Activated naive CD8-positive, alpha-beta T cell treated with anti-CD3 and anti-CD28 coated beads, Interleukin-2, amount 10 ng/mL, durations not matched to agents 7 days and 5 days (primary cell): ENCODE measurements around the gene PRR19. TPM values are rescaled to one million over a fixed set of nuclear protein-coding genes. Genes with fewer than 3 reads are reported as not detected.
"Not testable (repeated sequence)": the region's sequence is repeated elsewhere in the genome, so short reads cannot be mapped to it uniquely, and the experiment has no call there.

ENCODE experiments used
- ATAC-seq: fragments of 150-1000 bp; cut with Tn5 transposase; one replicate; pipeline ENCODE4 v1.10.0; 2021; ENCODE audit warnings: low read depth, moderate library complexity
- POLR2A ChIA-PET: fragments of 350-600 bp; sonication (Branson Sonifier 250); formaldehyde crosslinking; loops from one replicate; lab custom pipeline; 2021; ENCODE audit warnings: antibody characterized with exemption; lab: Charles Lee
- DNase-seq: peaks from one replicate; pipeline ENCODE4 v3.0.0; 2021
- H3K27ac Mint-ChIP-seq: one replicate; pipeline ENCODE4 v1.8.0; 2022; ENCODE audit warnings: mild to moderate bottlenecking, mixed read lengths
- H3K27me3 Mint-ChIP-seq: one replicate; pipeline ENCODE4 v1.8.0; 2022; ENCODE audit warnings: mild to moderate bottlenecking, moderate library complexity, mixed read lengths
- H3K36me3 Mint-ChIP-seq: one replicate; pipeline ENCODE4 v1.8.0; 2021; ENCODE audit warnings: mild to moderate bottlenecking, mixed read lengths
- H3K4me1 Mint-ChIP-seq: one replicate; pipeline ENCODE4 v1.8.0; 2021; ENCODE audit warnings: mixed read lengths
- H3K4me3 Mint-ChIP-seq: one replicate; pipeline ENCODE4 v1.8.0; 2022; ENCODE audit warnings: mild to moderate bottlenecking, moderate library complexity, mixed read lengths
- H3K9me3 Mint-ChIP-seq: one replicate; pipeline ENCODE4 v1.8.0; 2021; ENCODE audit warnings: mixed read lengths
- total RNA-seq, 2 experiments: library from RNA; stranded (reverse); gene quantifications; one replicate each; pipeline ENCODE4 v1.2.3, GENCODE V29; 2021

Gene PRR19
- total RNA-seq, 2 experiments from 2014 or later = 0.57 TPM; not detected in 1

GRCh38 chr19:42323852-42324654 lies 22.1 kb downstream of the PRR19 start:
- Mint-ChIP-seq H3K27me3 (peaks cover 32% of the 10 kb centered on the region), H3K9me3 (no peaks in the 10 kb centered on the region), H3K27ac (no peak overlapping the region), H3K4me1 (peaks cover 17% of the 10 kb centered on the region), H3K4me3 (no peak overlapping the region), H3K36me3 (peaks cover 4% of the 10 kb centered on the region)
- ATAC-seq (no peak), DNase-seq (peak; percentile 57)
- POLR2A ChIA-PET = no interaction called here

DNA sequence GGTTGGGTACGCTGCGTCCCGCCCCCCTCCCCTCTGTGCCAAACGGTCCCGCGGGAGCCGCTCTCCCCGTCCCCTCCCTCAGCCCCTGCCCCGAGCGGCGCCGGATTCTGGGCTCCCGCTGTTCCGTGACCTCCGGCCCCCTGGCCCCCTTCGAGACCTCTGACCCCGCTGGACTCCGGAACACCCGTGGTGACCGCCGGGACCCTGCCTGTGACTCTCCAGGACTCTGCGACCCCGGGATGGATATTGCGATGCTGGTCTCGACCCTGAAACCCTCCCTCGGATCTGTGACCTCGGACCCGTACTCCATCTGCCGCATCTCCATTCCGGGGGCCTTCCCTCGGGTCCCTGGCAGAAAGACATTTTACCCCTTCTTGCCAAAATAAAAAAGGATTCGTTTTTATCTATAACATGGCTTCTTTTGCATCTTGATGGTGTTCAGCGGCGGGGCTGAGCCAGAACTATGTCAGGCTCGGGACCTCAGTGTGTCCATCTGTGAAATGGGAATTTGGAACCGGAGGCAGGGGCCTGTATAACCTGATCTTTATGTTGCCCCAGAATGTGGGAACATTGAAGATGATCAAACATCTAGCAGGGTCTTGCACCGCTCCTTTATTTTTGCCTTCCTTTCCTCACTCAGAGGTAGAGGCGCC lies 22.8 kb downstream of the PRR19 start:
- peaks cover 32% of the 10 kb centered on the region for H3K27me3 Mint-ChIP-seq
- peaks cover 4% of the 10 kb centered on the region for H3K36me3 Mint-ChIP-seq
- POLR2A ChIA-PET = no interaction called here
- peak overlapping the region; percentile 92 for H3K4me3 Mint-ChIP-seq
- peaks cover 17% of the 10 kb centered on the region for H3K4me1 Mint-ChIP-seq
- no peaks in the 10 kb centered on the region for H3K9me3 Mint-ChIP-seq
- peak overlapping the region; percentile 76 for H3K27ac Mint-ChIP-seq
- DNase-seq (no peak), ATAC-seq (no peak)

DNA sequence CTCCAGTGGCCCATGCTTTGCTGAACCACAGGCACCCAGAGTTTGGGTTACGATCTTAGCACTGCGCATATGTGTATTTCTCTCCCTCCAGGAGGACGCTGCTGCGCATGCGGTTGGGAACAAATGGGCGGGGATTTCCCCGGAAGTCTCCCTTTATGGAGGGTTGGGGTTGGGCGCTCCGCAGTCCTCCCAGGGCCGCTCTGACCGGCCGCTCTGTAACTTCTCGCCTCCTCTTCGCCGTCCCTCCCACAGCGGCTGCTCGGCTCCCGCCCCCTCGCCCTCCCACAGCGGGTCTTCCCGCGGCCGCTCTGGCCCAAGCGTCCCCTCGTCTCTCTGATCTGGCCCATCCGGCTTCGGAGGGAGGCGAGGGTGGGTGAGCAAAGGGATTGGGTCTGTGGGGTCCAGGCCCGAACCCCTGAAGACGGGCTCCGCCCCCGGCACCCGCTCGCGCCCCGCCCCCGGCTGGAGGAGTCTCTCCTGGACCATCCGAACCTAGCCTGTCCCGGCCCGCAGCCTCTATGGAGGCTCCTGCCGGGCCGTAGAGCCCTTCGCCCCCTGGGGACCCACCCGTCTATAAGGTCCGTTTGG lies 23.5 kb downstream of the PRR19 start, which contains the start of gene MEGF8:
MEGF8 (plus strand) TSS at position 328 of the 588 bp plus-strand sequence. CDS start 609 bp downstream, outside the sequence.
- peaks cover 17% of the 10 kb centered on the region for H3K4me1 Mint-ChIP-seq
- H3K27ac Mint-ChIP-seq = peak within 1 kb of the TSS; percentile 76
- peaks cover 4% of the 10 kb centered on the region for H3K36me3 Mint-ChIP-seq
- H3K27me3 Mint-ChIP-seq = peaks cover 29% of the 10 kb centered on the region
- peak within 1 kb of the TSS; percentile 92 for H3K4me3 Mint-ChIP-seq
- no peaks in the 10 kb centered on the region for H3K9me3 Mint-ChIP-seq
- POLR2A ChIA-PET = no interaction called here
- peak; percentile 96 for ATAC-seq
- DNase-seq = peak; percentile 94

DNA sequence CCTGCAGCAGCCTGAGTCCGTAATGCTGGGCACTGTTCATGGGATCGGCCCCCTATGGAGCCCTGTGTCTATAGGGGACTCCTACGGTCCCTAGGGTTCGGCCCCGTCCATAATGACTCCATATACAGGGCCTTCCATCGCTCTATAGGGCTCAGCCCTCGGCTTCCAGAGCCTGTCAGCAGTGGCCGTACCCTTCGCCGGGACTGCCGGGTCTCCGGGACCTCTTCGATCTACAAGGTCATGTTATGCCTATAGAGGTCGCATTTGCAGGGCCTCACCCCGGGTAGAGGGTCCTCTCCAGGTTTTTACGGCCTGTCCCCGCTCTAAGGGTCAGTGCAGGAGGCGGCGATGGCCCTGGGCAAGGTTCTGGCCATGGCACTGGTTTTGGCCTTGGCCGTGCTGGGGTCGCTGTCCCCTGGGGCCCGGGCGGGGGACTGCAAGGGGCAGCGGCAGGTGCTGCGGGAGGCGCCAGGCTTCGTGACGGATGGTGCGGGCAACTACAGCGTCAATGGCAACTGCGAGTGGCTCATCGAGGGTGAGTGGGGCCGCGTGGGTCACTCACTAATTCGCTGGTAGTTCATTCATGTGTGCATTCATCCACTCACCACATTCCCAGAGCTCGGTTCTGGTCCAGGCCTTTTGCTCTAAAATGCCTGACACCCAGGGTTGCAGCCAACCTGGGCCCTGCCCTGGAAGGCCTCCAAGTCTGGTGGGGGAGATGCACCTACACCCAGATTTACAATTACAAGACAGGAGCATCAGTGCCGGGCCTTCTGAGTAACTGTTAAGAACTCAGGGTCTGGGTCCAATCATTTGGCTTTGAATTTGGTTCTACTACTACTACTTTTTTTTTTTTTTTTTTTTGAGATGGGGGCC lies 24.2 kb downstream of the PRR19 start:
- H3K27me3 Mint-ChIP-seq = peaks cover 26% of the 10 kb centered on the region
- peak overlapping the region; percentile 76 for H3K27ac Mint-ChIP-seq
- DNase-seq (peak; percentile 67), ATAC-seq (peak; percentile 14)
- POLR2A ChIA-PET = no interaction called here
- peaks cover 17% of the 10 kb centered on the region for H3K4me1 Mint-ChIP-seq
- peaks cover 4% of the 10 kb centered on the region for H3K36me3 Mint-ChIP-seq
- peak overlapping the region; percentile 92 for H3K4me3 Mint-ChIP-seq
- H3K9me3 Mint-ChIP-seq = no peaks in the 10 kb centered on the region

DNA sequence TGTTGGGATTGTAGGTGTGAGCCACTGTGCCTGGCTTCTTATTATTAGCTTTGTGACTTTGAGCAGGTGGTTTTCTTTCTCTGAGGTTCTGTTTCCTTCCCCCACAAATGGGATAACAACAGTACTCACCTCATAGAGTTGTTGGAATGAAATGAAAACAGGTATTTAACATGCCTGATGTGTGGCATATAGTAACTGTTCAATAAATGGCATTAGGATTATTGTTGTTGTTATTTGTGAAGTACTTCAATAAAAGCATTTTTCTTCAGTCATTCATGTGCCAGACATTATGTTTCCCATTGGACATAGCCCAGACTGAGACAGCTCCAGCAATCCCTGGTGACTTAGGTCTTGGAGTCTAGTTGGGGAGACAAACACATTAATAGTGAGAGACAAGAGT lies 25.0 kb downstream of the PRR19 start:
- Mint-ChIP-seq H3K36me3 (peaks cover 4% of the 10 kb centered on the region), H3K4me3 (peak overlapping the region; percentile 92), H3K27ac (no peak overlapping the region), H3K27me3 (peaks cover 22% of the 10 kb centered on the region), H3K9me3 (no peaks in the 10 kb centered on the region), H3K4me1 (peaks cover 17% of the 10 kb centered on the region)
- ATAC-seq = no peak
- no peak for DNase-seq
- POLR2A ChIA-PET = no interaction called here

- no peaks in the 10 kb centered on the region for H3K9me3 Mint-ChIP-seq
- ATAC-seq (no peak), DNase-seq (no peak)
- POLR2A ChIA-PET = no interaction called here
- no peak overlapping the region for H3K27ac Mint-ChIP-seq
- H3K4me3 Mint-ChIP-seq = no peak overlapping the region
- H3K27me3 Mint-ChIP-seq = peaks cover 19% of the 10 kb centered on the region
- H3K36me3 Mint-ChIP-seq = peaks cover 4% of the 10 kb centered on the region
- H3K4me1 Mint-ChIP-seq = peaks cover 17% of the 10 kb centered on the region
These were observed 25.4 kb downstream of the PRR19 start for GRCh38 chr19:42327381-42327780.

- DNase-seq (no peak), ATAC-seq (no peak)
- POLR2A ChIA-PET = no interaction called here
- peaks cover 12% of the 10 kb centered on the region for H3K27me3 Mint-ChIP-seq
- no peak overlapping the region for H3K4me3 Mint-ChIP-seq
- peaks cover 17% of the 10 kb centered on the region for H3K4me1 Mint-ChIP-seq
- H3K36me3 Mint-ChIP-seq = peaks cover 4% of the 10 kb centered on the region
- no peaks in the 10 kb centered on the region for H3K9me3 Mint-ChIP-seq
- H3K27ac Mint-ChIP-seq = no peak overlapping the region
These were observed 26.2 kb downstream of the PRR19 start for GRCh38 chr19:42328106-42328505.

GRCh38 chr19:42328854-42329253 lies 26.9 kb downstream of the PRR19 start:
- no peak for ATAC-seq
- H3K4me1 Mint-ChIP-seq = peaks cover 17% of the 10 kb centered on the region
- no peak overlapping the region for H3K4me3 Mint-ChIP-seq
- H3K9me3 Mint-ChIP-seq = no peaks in the 10 kb centered on the region
- H3K27me3 Mint-ChIP-seq = peaks cover 7% of the 10 kb centered on the region
- no peak overlapping the region for H3K27ac Mint-ChIP-seq
- no peak for DNase-seq
- H3K36me3 Mint-ChIP-seq = peaks cover 4% of the 10 kb centered on the region
- POLR2A ChIA-PET = no interaction called here

DNA sequence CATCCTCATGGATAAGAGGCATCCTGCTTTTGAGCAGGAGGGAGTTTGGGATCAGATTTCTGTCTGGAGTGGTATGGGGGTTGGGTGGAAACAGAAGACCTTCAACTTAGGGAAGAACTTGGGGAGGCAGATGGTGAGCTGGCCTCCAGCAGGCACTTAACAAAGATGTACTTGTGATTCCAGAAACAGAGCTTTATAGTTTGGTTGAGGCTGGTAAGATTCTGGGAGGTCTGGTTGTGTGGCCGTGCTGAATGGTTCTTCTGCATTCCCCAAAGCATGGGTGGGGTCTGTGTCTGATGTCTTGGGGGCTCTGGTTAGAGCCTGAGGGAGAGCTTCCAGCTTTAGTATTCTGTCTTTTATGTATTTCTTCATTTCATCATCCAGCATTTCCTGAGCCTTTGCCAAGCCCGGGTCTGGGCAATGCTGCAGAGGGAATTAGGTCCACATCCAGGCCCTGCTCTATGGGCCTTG lies 28.3 kb downstream of the PRR19 start:
- H3K4me1 Mint-ChIP-seq = peaks cover 12% of the 10 kb centered on the region
- peaks cover under 1% of the 10 kb centered on the region for H3K27me3 Mint-ChIP-seq
- DNase-seq = no peak
- H3K27ac Mint-ChIP-seq = no peak overlapping the region
- POLR2A ChIA-PET = no interaction called here
- no peaks in the 10 kb centered on the region for H3K9me3 Mint-ChIP-seq
- H3K36me3 Mint-ChIP-seq = no peaks in the 10 kb centered on the region
- no peak for ATAC-seq
- no peak overlapping the region for H3K4me3 Mint-ChIP-seq

DNA sequence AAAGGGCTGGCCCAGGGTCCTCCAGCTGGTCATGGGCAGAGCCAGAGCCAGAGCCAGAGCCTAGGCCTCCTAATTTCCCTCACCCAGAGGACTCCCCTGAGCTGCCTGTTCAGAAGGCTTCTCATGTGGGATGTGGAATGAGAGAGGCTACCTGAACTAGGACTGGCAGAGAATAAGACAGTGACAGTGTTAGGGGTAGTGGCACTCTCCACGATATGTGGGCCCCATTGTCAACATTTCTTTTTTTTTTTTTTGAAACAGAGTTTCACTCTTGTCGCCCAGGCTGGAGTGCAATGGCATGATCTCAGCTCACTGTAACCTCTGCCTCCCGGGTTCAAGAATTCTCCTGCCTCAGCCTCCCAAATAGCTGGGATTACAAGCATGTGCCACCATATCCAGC lies 29.4 kb downstream of the PRR19 start:
- H3K27ac Mint-ChIP-seq, H3K36me3 Mint-ChIP-seq, H3K27me3 Mint-ChIP-seq, ATAC-seq, DNase-seq, H3K9me3 Mint-ChIP-seq, H3K4me3 Mint-ChIP-seq, POLR2A ChIA-PET: not testable (repeated sequence)
- H3K4me1 Mint-ChIP-seq = peaks cover 10% of the 10 kb centered on the region

DNA sequence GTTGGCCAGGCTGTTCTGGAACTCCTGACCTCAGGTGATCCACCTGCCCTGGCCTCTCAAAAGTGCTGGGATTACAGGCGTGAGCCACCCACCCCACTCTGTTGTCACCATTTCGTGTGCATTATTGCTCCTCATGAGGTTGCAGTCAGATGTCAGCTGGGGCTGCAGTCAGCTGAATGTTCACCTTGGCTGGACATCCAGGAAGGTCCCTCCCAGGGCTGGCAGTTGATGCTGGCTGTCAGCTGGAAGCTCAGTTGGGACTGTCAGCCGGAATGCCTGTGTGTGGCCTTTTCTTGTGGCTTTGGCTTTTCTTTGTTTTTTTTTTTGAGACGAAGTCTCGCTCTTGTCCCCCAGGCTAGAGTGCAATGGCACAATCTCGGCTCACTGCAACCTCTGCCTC lies 30.1 kb downstream of the PRR19 start:
- Mint-ChIP-seq H3K9me3 (no peaks in the 10 kb centered on the region), H3K36me3 (no peaks in the 10 kb centered on the region), H3K4me3 (no peak overlapping the region), H3K27ac (no peak overlapping the region), H3K4me1 (peaks cover 5% of the 10 kb centered on the region), H3K27me3 (no peaks in the 10 kb centered on the region)
- ATAC-seq (no peak), DNase-seq (no peak)
- POLR2A ChIA-PET = no interaction called here

GRCh38 chr19:42333018-42333417 lies 31.1 kb downstream of the PRR19 start:
- POLR2A ChIA-PET = no interaction called here
- DNase-seq (no peak), ATAC-seq (no peak)
- no peak overlapping the region for H3K27ac Mint-ChIP-seq
- no peaks in the 10 kb centered on the region for H3K27me3 Mint-ChIP-seq
- H3K36me3 Mint-ChIP-seq = no peaks in the 10 kb centered on the region
- no peak overlapping the region for H3K4me3 Mint-ChIP-seq
- no peaks in the 10 kb centered on the region for H3K4me1 Mint-ChIP-seq
- no peaks in the 10 kb centered on the region for H3K9me3 Mint-ChIP-seq
